Smooth muscle cell of the brain vasculature (primary cell): ENCODE measurements around the gene SLC18B1.
"Not testable (repeated sequence)": the region's sequence is repeated elsewhere in the genome, so short reads cannot be mapped to it uniquely, and the experiment has no call there.

ENCODE experiments used
- DNase-seq: peaks from one replicate; pipeline ENCODE4 v3.0.0-alpha.2; 2012; ENCODE audit warnings: low read depth, low spot score

The SLC18B1 gene

DNA sequence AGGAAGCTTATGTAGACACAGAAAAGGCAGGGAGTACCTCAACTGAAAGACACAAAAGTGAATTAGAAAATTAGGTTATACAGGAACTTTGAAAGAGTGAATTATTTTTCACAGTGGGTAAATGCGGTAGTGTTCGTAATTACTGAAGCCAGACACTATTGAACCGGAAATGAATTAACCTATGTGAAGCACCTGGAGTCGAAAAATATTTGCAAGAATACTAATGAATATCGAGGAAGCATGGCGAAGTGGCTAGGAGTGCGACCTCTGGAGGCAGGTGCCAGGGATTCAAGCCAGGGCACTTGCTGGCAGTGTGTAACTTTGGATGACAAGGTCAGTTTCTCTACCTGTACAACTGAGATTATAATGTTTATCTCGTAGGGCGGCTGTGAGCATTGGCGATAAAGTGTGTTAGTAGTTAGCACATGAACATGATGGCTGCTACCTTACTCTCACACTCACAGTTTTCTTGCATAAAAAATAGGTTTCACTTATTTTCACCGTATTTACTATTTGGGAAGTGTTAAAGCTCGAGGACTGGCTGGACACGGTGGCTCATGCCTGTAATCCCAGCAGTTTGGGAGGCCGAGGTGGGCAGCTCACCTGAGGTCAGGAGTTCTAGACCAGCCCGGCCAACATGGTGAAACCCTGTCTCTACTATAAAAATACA, 567 bp upstream of the SLC18B1 start:
- no peak for DNase-seq

DNA sequence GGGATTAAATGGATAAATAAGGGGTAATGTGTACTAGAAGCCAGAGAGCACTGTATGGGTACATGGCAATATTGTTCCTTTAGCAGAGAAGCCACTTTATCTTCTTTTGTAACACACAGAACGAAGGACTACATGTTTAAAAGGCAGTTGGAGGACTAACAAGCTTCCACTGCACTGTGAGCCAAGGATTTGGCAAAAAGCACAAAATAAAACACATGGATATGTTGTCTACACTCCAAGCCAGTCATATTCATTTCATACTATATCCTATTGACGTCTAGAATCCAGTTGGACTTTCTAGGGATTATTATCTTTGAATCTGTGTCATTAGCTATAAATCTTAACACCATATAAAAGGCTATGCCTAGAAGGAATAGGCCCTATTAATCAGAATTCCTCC, 3.0 kb downstream of the SLC18B1 start:
- no peak for DNase-seq

DNA sequence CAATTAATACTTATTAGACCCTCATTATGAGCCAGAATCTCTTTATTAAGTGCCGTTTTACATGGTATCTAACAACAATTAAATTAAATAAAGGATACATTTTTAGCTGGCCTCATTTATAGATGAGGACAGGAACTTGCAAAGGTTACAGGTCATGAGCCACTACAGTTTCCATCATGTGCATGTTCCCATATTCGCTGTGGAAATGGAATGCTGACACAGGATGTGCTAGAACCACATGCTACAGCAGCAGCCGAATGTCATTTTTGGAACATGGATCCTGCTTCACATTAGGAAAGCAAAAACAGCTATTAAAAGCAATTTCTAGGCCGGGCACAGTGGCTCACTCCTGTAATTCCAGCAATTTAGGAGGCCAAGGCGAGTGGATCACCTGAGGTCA, 5.9 kb downstream of the SLC18B1 start:
- DNase-seq, result no peak

DNA sequence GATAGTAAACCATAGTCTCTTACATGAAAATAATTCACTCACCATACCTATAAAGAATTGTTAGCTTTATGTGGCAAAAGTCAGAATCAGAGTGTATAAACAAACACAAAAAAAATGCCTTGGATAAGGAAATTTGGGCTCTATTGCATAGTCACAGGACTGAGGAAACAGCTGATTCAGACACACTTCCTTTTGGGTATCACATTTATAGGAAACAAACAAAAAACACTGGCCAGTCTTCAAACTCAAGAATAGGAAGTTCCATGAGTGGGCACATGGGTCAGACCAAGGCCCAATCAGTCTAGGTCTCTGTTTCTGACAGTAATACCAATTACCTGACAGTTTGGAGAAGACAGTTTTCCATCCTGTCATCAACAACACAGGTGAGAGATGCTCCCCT, 8.0 kb downstream of the SLC18B1 start:
- no peak for DNase-seq

DNA sequence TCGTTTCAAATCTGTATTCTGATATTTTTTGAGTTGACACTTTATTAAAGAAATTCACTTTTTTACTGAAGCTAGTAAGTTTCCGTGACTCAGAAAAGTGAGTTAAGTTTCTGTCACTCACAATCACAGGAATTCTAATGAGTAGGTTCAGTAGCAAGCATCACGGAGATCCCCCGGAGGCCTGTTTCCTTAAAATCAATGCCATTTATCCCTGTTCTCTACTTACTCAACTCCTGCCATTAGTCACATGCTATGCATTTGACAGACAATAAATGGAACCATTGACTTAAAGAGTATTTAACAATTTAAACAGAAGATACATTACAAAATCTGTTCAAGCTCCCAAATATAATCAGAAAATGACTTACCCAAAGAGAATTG, 9.1 kb downstream of the SLC18B1 start:
- no peak for DNase-seq

DNA sequence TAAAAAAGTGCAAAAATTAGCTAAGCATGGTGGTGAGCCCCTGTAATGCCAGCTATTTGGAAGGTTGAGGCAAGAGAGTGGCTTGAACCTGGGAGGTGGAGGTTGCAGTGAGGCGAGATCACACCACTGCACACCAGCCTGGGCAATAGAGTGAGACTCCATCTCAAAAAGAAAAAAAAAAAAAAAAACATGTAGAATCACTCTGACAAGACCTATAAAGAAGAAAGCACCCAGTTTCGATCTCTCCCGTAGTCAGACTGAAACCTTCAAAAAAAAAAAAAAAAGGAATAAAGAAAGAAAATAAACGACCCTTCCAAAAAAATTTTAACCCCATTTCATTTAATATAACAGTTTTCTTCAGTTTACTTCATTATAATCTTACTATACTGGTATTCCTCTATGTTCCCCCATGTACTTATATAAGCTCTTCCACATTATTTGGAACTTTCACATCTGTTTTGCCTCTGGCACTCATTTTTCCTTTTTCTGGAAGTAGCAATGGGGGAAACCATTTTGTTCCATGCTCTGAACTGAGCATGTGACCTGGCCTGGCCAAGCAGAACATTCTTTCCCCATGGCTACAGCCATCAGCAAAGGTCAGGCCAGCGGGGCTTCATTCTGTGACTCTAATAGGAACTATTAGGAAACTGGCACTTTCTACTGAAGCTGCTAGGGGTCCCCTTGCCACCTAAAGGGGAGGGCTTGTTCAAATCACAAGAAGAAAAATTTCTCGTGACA, 9.6 kb downstream of the SLC18B1 start:
- DNase-seq, result no peak

DNA sequence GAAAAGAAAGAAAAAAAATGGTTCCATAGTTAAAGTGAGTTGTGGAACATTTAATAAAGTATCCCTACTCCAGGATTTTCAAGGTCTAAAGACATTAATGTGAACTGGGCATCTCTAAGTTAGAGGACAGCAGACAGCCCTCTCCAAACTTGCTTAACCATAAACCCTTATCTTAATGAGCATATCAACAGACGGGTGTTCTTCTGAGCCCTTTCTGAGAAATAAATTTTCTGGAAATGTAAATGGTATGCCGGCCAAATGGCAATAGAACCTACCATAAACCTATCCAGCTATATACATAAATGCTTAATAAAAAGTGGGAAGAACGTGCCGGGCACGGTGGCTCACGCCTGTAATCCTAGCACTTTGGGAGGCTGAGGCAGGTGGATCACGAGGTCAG, 12.5 kb downstream of the SLC18B1 start:
- no peak for DNase-seq

DNA sequence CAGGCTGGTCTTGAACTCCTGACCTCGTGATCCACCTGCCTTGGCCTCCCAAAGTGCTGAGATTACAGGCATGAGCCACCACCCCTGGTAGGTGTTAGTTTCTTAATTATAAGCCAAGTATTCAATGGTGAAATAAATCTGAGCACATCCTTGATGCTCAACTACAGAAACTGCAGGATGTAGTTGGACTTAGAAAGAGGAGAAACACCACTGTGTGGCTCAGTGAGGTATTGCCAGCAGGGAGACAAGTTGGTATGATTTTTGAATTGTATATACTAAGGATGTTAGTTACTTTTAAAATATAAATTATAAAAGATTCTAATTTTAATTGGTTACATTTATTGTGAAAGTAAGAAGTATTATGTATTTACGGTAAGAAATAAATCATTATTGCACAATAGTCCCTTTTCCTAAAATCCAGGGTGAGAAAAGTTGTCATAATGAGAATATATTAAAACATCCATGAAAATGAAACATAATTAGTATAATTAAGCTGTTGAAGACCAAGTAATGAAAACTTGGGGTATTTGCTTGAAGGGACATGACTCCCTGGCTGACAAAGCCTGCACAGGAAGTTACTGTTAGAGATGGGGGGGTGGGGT, 17.6 kb downstream of the SLC18B1 start:
- DNase-seq, result no peak

DNA sequence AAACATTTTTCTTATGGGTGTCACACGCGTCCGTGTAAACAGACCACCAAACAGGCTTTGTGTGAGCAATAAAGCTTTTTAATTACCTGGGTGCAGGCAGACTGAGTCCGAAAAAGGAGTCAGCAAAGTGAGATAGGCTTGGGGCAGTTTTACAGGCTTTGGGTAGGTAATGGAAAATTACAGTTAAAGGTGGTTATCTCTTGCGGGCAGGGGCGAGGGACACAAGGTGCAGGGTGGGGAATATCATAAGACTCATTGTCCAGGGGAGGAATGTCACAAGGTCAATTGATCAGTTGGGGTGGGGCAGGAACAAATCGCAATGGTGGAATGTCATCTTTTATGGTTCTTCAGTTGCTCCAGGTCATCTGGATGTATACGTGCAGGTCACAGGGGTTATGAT, 20.6 kb downstream of the SLC18B1 start:
- not testable (repeated sequence) for DNase-seq

DNA sequence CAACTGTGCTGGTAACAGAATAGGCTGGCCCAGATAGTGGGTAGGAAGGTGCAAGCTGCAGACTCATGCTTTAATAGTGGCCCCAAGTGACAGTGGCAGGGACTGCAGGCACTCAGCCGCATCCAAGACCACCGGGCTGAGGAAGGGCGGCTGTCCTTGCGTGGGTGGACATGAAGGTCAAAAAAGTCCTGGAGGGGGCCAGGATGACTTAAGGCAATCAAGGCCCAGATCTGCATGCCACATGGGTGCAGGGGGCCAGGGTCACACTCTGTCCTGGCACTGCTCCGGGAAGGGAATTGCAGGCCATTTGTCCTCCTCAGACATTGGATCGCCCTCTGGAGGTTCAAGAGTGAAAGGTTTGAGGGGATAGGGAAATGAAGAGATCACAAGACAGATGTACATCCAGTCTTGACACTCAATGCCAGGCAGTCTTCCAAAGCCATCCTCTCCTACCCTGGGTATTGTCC, 30.4 kb downstream of the SLC18B1 start:
- DNase-seq, result no peak

DNA sequence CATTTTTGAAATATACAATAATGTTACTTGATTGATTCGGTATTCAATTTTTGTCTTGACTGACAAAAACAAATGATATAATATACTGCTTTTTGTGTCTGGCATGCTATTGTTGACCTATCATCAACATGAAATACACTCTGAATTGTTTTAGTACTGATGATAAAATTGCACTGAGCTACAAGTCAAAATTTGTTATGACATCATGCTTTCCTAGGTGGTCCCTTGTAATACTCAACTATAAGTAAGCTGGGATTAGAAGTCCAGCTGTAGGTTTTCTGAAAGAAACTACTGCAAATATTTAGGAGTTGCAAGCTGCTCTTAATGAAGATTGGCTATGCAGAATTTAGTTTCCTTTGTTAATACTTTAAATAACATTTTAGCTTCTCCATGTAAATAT, 32.9 kb downstream of the SLC18B1 start:
- no peak for DNase-seq

DNA sequence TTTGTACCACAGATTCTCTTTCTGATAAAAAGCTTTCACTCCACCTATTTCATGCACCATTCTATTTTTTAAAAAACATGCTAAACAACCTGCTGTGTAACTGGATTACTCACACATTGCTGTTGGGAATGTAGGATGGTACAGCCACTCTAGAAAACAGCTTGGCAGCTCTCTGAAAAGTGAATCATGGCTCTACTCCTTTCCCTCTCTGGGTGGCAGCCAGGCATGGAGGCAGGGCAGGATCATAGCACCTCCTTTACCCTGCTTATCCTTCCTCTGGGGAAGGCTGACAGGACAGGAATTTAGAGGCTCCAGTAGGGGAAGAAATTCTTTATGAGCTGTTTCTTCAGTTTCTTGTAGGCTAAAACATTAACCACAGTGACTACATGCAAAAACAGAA, 34.1 kb downstream of the SLC18B1 start:
- DNase-seq, result no peak

DNA sequence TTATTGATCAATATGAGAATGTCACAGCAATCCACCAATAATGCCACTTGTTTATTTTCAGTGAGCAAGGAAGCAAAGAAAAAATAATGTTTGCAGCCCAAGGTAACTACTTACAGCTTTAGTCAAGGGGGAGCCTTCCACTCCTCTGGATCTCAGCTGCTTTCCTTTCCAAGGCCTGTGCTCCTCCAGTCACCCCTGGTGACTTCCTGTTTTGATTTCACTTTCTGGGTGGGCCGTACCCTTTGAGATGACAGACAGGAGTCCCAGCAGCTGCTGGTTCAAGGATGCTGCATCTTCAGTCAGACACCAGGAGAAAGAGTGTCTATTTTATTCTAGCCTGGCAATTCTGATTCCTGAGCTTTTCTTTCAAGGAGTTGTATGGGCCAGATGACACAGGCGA, 35.2 kb downstream of the SLC18B1 start:
- DNase-seq, result no peak

DNA sequence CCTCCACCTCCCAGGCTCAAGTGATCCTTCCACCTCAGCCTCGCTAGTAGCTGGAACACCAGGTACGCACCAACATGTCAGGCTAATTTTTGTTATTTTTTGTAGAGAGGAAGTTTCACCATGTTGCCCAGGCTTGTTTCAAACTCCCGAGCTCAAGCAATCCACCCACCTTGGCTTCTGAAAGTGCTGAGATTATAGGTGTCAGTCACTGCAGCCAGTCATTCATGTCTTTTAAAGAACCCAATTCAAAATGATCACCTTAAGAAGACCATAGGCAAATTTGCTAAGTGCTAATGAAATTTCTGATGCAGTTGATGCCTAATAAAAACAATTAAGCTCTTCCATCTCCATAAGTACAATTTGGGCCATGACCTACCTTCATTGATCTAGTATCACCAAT, 38.2 kb downstream of the SLC18B1 start:
- DNase-seq, result no peak

DNA sequence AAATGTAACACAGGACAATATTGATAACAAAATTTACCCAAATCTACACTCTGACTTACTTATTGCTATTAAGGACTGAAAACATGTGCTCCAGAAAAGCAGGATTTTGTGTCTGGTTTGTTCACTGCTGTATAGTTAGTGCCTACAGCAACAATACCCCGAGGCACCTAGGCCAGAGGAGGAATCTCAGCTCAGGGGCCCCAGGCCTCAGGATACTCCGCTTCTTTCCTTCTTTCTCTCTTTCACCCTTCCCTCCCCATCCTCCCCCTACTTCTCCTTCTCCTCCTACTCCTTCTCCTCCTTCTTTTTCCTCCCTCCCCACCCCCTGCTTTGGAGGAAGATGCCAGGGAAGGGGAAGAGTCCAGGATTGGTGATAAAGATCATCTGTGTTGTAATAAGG, 39.7 kb downstream of the SLC18B1 start:
- DNase-seq, result no peak

DNA sequence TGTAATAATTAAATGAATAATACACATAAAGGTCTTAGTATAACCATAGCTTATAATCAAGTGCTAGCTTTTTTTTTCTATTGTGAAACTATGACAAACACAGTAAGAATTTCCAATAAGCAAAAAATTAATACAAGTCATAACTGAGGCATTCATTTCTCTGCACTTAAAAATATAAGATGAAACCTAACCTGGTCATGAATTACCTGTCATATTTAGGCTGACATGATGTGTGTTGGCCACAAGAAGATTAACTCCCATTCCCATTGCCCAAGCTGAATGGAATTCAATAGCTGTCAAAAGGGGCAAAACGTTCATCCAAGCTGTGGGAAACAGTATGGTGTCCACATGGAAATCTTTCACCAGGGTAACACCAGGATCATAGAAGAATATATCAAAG, 46.2 kb downstream of the SLC18B1 start:
- DNase-seq, result no peak

DNA sequence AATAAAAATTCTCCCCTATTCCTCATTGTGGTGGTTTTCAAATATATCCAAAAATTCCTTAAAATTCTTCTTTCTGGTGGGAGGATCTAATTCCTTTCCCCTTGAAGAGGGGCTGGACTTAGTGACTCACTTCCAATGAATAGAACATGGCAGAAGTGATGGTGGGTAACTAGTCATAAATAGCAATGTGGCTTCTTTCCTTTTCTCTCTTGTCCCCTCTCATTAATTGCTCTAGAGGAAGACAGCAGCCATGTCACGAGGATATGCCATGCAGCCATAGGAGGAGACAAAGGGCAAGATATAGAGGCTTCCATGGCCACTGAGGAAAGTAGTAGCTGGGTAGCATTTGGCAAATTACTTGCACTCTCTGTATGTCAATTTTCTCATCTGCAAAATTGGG, 46.6 kb downstream of the SLC18B1 start:
- DNase-seq, result no peak

DNA sequence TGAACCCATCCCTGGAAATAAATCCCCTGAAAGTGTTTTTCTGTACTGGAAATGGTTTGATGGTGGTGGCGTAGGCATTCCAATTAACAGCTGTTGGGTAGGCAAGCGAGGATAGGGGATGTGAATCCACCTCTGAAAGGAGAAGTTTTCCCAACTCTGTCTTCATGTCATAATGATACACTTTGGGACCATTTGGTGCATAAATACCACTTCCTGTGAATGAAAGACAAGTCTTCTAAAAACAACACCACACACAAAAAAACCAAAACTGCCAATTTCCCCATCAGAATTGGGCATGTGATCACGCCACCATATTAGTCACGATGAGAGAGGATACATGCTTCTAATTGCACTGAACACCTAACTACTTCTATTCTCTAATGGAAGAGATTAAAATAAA, 47.1 kb downstream of the SLC18B1 start:
- DNase-seq, result no peak

DNA sequence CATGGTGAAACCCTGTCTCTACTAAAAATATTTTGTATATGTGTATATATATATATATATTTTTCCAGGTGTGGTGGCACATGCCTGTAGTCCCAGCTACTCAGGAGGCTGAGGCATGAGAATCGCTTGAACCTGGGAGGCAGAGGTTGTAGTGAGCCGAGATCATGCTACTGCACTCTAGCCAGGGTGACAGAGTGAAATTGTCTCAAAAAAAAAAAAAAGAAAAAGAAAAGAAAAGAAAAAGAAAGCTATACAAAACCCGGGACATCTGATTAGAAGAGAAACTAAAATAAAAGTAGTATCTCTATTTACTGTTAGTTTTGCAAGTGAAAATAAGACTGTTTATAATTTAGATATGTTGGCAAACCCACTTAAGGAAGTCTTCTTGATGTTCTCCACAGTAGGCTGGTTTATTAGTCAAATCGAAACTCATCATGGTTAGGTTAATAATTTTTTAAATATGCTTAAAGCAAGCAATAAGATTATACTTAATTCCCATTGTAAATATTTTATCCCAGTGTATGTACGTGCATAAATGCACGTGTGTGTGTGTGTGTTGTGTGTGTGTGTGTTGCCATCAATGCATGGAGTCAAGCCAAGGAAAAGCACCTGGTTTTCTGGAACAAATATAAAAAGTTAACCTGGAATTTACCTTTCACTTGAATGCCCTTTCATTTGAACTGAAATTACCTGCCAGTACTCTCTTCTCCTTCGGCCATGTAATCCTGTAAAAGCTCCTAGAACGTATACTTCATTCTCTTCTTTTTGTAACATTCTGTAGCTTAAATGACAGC, 47.8 kb downstream of the SLC18B1 start:
- no peak for DNase-seq

DNA sequence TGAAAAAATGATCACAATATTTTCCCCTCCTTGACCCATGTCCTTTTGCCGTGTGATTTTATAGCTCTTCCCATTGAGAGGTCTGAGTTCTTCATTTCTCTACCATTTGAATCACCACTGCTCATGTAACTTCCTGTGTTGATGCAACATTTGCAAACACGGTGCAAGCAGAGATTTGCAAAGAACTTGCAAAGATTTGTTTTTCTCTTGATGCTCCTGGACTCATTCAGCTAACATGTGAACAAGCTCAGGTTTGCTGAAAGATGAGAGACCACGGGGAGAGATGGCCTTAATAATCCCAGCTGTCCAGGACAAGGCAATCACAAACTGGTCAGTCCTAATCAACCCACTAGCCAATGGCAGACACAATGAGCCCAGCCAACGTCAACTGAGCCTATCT, 49.3 kb downstream of the SLC18B1 start:
- DNase-seq, result no peak

DNA sequence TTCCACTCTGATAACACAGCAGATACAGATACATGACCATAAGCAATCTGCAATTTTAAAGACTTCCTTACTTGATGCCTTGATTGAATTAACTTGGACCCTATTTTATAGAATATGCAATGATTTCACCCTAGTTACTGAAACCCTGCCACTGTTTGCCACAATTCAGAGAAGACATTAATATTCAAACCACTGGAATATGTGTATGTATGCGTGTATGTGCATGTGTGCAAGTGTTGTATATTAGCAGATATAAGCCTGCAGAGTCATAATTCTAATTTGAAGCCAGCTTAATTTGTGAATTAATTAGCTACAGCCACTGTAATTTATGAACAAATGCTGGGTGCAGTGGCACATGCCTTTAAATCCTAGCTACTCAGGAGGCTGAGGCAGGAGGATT, 50.0 kb downstream of the SLC18B1 start:
- no peak for DNase-seq

DNA sequence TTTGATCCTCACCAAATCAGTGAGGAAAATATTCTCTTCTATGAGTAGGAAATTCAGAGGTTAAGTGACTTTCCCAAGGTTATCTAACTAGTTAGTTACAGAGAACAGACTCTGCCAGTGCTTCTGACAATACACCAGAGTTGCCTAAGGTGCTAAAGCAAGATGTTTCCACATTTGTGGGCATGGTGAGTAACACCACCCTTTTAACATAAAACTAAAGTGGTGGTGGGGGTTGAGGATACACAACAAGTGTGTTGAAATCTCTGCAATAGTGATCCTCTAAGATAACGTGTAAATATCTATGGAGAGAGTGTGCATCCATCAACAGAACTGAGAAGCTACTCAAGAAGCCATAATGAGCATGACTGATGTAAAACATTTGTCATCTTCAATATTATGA, 52.4 kb downstream of the SLC18B1 start:
- no peak for DNase-seq
